H4 (cell line): Measurements from ENCODE around the gene TIMP1. TPM values are rescaled to one million over a fixed set of nuclear protein-coding genes. Genes with fewer than 3 reads are reported as not detected.
A peak's percentile ranks its signal among the peaks of the same experiment; 100 is the strongest.

ENCODE experiments used
- DNase-seq: peaks from one replicate; pipeline ENCODE4 v3.0.0-alpha.2; 2015; ENCODE audit warnings: low spot score
- total RNA-seq: library from RNA; depleted of rRNA; stranded (reverse); fragments of >200 nt; shearing (Covaris generic); gene quantifications from 2 replicates; pipeline ENCODE4 v1.2.3, GENCODE V29; 2014; rRNA removed

Gene TIMP1
- total RNA-seq: 281 and 386 TPM in 2 replicates

- DNase-seq: peak; percentile 94
These were observed at the start of gene TIMP1 for GRCh38 chrX:47581731-47582647. Gene TIMP1 (plus strand): TSS chrX:47582436. CDS start chrX:47583416, 980 bp downstream.

- DNase-seq: no peak
These were observed 42.4 kb upstream of the TIMP1 start for GRCh38 chrX:47539860-47540259.

GRCh38 chrX:47540754-47541538 is 41.3 kb upstream of the TIMP1 start:
- DNase-seq: peak; percentile 92

GRCh38 chrX:47543496-47543895 is 38.7 kb upstream of the TIMP1 start:
- DNase-seq: no peak

- DNase-seq: peak; percentile 94
These were observed 26.1 kb upstream of the TIMP1 start for GRCh38 chrX:47556045-47556623.

GRCh38 chrX:47558436-47558835 is 23.8 kb upstream of the TIMP1 start:
- DNase-seq: no peak

- DNase-seq: no peak
These were observed 21.9 kb upstream of the TIMP1 start for GRCh38 chrX:47560179-47560933.

- DNase-seq: peak; percentile 99
These were observed 21.1 kb upstream of the TIMP1 start, which contains the start of gene ARAF for GRCh38 chrX:47560934-47561658. Gene ARAF (plus strand): TSS chrX:47561205. CDS start chrX:47562968, 1,763 bp downstream.

GRCh38 chrX:47561659-47562151 is 20.5 kb upstream of the TIMP1 start:
- DNase-seq: no peak

- no peak for DNase-seq
These were observed 19.5 kb upstream of the TIMP1 start for GRCh38 chrX:47562615-47563243.

- DNase-seq: no peak
These were observed 18.4 kb upstream of the TIMP1 start for GRCh38 chrX:47563801-47564315.

GRCh38 chrX:47564438-47565085 is 17.7 kb upstream of the TIMP1 start:
- no peak for DNase-seq

- no peak for DNase-seq
These were observed 15.4 kb upstream of the TIMP1 start for GRCh38 chrX:47566841-47567240.

GRCh38 chrX:47568656-47569295 is 13.5 kb upstream of the TIMP1 start:
- DNase-seq: no peak

GRCh38 chrX:47570794-47571193 is 11.4 kb upstream of the TIMP1 start:
- DNase-seq: no peak

- no peak for DNase-seq
These were observed 11.0 kb upstream of the TIMP1 start for GRCh38 chrX:47571215-47571614.

- DNase-seq: no peak
These were observed 10.3 kb upstream of the TIMP1 start for GRCh38 chrX:47571896-47572295.

- DNase-seq: no peak
These were observed 9.4 kb upstream of the TIMP1 start for GRCh38 chrX:47572773-47573340.
